H1 (cell line): ENCODE results near the gene LIG1. TPM values are rescaled to one million over a fixed set of nuclear protein-coding genes. Genes with fewer than 3 reads are reported as not detected.

ENCODE experiments used
- JUND ChIP-seq: IDR thresholded peaks from 2 replicates; pipeline ENCODE4 v1.6.1; 2011; ENCODE audit warnings: mild to moderate bottlenecking, improper control_type of control experiment, low read length
- PHF8 ChIP-seq: fragments of 200-600 bp; sonication (generic); conservative IDR thresholded peaks from 2 replicates; pipeline ENCODE4 v1.7.1; 2012; ENCODE audit warnings: low read depth, mild to moderate bottlenecking, inconsistent platforms, low read length, moderate library complexity
- RFX5 ChIP-seq: IDR thresholded peaks from 2 replicates; pipeline ENCODE4 v1.6.1; 2011; ENCODE audit warnings: low read depth, low read length, improper control_type of control experiment, borderline replicate concordance
- SIN3A ChIP-seq, 2 experiments: IDR thresholded peaks in 1 of 2; conservative IDR thresholded peaks in 1 of 2; 2 replicates each; pipeline ENCODE4 v1.6.1; 2011 to 2012; ENCODE audit warnings: low read length in 2 of 2, improper control_type of control experiment in 1 of 2, low read depth in 1 of 2, mild to moderate bottlenecking in 1 of 2
- TBP ChIP-seq: IDR thresholded peaks from 2 replicates; pipeline ENCODE4 v1.6.1; 2011; ENCODE audit warnings: low read depth, low read length, improper control_type of control experiment
- YY1 ChIP-seq: IDR thresholded peaks from 2 replicates; pipeline ENCODE4 v1.6.1; 2011; ENCODE audit warnings: low read depth, mild to moderate bottlenecking, low read length
- polyA plus RNA-seq, 7 experiments: library from polyadenylated mRNA; depleted of rRNA in 3 of 7; stranded (reverse) in 5 of 7; unstranded in 2 of 7; fragments of >200 nt in 5 of 7; fragments of 200-250 nt in 2 of 7; gene quantifications; 1 replicate in 5 of 7; 2 replicates in 1 of 7; 4 replicates in 1 of 7; pipeline versions ENCODE4 v1.2.1 to v1.2.3, GENCODE V29; 2011 to 2013; ENCODE audit warnings: missing spikeins in 2 of 7, mixed read lengths in 2 of 7
- total RNA-seq: library from RNA; stranded (reverse); fragmentation: NEBNext Ultra II Directional; extraction: Animal tissue kit (Norgen Biotek cat#: 25700); gene quantifications from 2 replicates; pipeline ENCODE4 v1.2.1, GENCODE V29; 2021

The LIG1 gene
- total and polyA plus RNA-seq, 2 of the 8 experiments (the other 6 are each of a cell fraction or from before 2014, with no cell fraction given) = 67.6 to 113 TPM

DNA sequence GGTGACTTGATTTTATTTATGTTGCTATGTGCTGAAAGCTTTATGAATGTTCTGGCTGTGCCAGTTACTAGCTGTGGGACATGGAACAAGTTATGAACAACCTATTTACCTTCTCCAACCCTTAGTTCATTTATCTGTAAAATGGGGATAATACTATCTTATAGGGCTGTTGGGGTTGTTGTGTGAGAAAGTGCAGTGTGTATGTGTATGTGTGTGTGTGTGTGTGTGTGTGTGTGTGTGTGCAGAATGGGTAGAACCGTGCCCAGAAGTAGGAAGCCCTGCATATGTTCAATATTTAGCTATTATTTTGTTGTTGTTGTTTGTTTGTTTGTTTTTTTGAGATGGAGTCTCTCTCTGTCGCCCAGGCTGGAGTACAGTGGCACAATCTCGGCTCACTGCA lies 20.7 kb upstream of the LIG1 start (continued):
- no peak for TF ChIP-seq SIN3A (conservative IDR thresholded peaks at IDR 0.05 in 1 of 2, IDR thresholded peaks at IDR 0.05 in 1 of 2; ENCODE audit: low read depth in 1 of 2, low read length in 2 of 2)
- no peak for TF ChIP-seq YY1
- no peak for TF ChIP-seq JUND
- no peak for TF ChIP-seq PHF8
- TF ChIP-seq RFX5 = no peak
- no peak for TF ChIP-seq TBP
